GM12872 (cell line): ENCODE data around the gene ST8SIA5.

Experiments used
- CTCF ChIP-seq: IDR thresholded peaks from 3 replicates; pipeline ENCODE4 v1.5.1; 2011; ENCODE audit warnings: low read depth, mild to moderate bottlenecking, low read length, moderate library complexity; ENCODE audit not compliant: insufficient read depth

ST8SIA5 gene

DNA sequence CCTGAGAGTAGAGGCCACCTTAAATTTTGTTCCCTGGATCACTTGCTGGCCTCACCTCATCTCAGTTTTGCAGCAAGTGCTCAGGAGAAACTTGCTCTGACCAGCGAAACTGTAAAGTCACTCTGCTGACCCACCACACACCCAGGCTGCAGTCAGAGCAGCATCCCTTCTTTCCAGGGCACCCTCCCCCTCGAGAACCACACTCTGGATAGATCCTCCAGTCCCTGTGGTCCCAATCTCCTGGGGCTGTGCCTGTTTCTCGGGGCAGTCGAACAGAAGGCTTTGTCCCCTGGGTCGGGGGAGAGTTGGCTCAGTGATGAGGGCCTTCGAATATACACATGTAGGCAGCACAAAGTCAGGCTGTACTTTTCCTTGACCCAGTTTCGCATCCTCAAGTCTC, 18.4 kb downstream of the ST8SIA5 start:
- no peak for TF ChIP-seq CTCF

- no peak for TF ChIP-seq CTCF
Measured at GRCh38 chr18:46736736-46737135, 20.1 kb downstream of the ST8SIA5 start.

DNA sequence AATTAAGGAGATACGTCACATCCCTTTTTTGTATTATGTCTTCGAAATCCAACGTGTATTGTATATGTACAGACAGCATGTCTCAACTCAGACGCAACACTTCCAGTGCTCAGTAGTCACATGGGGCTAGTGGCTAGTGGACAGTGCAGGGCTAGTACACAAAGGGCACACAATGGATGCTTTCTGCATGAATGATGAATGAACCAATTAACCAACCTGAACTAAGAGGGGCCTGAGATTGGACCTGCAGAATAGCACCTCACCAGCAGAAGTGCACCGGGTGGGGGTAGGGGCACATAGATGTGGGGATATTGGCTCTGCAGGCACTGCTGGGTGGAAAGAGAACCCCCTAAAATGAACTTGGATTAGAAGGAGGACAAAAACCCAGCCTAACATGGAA, 20.7 kb downstream of the ST8SIA5 start:
- TF ChIP-seq CTCF: no peak

DNA sequence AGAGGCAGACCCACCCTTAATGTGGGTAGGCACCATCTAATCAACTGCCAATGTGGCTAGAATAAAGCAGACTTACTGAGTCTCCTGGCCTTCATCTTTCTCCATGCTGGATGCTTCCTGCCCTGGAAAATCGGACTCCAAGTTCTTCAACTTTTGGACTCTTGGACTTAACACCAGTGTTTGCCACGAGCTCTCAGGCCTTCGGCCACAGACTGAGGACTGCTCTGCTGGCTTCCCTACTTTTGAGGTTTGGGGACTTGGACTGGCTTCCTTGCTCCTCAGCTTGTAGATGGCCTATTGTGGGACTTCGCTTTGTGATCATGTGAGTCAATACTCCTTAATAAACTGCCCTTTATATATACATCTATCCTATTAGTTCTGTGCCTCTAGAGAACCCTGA, 21.9 kb downstream of the ST8SIA5 start:
- TF ChIP-seq CTCF: no peak

GRCh38 chr18:46733872-46734271, 23.0 kb downstream of the ST8SIA5 start:
- no peak for TF ChIP-seq CTCF

DNA sequence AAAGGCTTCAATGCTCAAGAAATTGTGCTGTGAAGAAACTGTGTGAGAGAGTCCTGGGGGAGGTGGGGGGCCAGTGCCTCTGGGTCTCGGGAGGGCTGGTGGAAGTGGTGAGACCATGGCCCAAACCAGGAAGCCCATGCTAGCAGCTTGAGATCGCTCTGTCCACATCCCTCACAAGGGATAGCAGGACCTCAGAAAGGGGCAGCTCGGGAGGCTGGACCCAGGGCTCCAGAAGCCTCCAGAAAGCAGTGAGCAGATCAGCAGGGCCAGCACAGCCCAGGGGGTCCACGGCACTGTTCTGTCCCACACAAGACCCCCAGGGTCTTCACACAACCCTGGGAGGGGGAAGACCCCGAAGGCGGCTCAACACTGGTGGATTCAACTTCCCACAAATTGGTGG, 24.1 kb downstream of the ST8SIA5 start:
- no peak for TF ChIP-seq CTCF

DNA sequence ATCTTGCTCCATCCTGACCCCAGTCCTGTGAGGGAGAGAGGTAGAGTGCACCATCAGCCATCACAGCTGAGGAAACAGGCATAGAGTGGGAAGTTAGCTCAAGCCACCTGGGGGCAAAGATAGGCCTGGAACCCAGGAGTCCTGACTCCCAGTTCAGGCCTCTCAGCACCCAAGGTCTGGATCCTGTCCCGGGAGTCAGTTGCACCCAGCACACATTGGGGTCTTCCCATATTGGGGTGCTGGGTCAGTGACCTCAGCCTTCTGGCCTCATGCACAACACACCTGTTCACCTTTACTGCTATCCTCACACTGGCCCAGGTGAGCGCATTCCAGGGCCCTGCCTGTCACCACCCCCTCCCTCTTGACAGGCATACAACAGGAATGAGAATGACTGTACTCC, 24.7 kb downstream of the ST8SIA5 start:
- no peak for TF ChIP-seq CTCF

DNA sequence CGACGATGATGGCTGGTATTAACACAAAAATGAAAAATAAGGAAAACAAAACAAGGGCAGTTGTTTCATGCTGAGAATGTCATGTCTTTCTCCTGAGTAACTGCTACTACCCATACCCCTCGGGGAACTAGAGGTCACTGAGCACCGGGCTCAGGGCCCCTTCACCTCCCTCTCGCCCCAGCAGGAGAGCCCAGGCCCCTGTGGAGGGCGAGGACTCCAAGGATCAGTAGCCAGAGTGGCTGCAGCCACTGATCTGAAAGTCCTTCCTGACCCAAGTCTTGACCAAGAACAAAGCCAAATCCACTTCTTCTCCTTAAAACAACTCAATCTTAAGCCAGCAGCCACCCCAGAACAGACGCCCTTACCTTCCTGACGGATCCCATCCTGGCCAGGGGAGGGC, 25.5 kb downstream of the ST8SIA5 start:
- TF ChIP-seq CTCF: no peak
